ENCODE measurements around the gene OR2AE1. TPM values are rescaled to one million over a fixed set of nuclear protein-coding genes. Genes with fewer than 3 reads are reported as not detected.

OR2AE1 gene
- total and polyA plus RNA-seq, 2 of the 13 experiments (the other 11 are each of a cell fraction or from before 2014, with no cell fraction given) = not detected

GRCh38 chr7:99831595-99831994, 45.2 kb downstream of the OR2AE1 start (continued):
- no peak for TF ChIP-seq GABPA (IDR thresholded peaks at IDR 0.05; ENCODE audit: low read depth, low read length)
- TF ChIP-seq GABPA (CRISPR knock-in tag; IDR thresholded peaks at IDR 0.05; ENCODE audit: low read depth) = no peak
- TF ChIP-seq, protein P1, sequence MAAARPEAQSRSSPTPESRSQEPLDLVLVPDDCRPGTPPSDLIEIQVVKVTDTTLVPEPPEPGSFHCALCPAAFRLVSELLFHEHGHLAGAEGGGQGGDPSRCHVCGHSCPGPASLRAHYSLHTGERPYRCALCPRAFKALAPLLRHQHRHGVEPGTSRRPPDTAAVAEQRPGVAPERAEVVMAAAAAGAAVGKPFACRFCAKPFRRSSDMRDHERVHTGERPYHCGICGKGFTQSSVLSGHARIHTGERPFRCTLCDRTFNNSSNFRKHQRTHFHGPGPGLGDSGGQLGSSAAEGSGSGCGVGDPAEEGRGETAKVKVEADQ (CRISPR knock-in tag; IDR thresholded peaks at IDR 0.05; ENCODE audit: borderline replicate concordance) = no peak
- TF ChIP-seq, protein P2, sequence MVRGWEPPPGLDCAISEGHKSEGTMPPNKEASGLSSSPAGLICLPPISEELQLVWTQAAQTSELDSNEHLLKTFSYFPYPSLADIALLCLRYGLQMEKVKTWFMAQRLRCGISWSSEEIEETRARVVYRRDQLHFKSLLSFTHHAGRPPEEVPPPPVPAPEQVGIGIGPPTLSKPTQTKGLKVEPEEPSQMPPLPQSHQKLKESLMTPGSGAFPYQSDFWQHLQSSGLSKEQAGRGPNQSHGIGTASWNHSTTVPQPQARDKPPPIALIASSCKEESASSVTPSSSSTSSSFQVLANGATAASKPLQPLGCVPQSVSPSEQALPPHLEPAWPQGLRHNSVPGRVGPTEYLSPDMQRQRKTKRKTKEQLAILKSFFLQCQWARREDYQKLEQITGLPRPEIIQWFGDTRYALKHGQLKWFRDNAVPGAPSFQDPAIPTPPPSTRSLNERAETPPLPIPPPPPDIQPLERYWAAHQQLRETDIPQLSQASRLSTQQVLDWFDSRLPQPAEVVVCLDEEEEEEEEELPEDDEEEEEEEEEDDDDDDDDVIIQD (CRISPR knock-in tag; IDR thresholded peaks at IDR 0.05; ENCODE audit: low read depth) = no peak
- peak; percentile 87 for TF ChIP-seq CEBPB (IDR thresholded peaks at IDR 0.05; ENCODE audit: borderline replicate concordance, low read depth, low read length)
- no peak for TF ChIP-seq NFKBIZ (CRISPR knock-in tag; IDR thresholded peaks at IDR 0.05)
- TF ChIP-seq ZNF709 (CRISPR knock-in tag; IDR thresholded peaks at IDR 0.05) = no peak
- TF ChIP-seq MAF1 (CRISPR knock-in tag; IDR thresholded peaks at IDR 0.05; ENCODE audit: borderline replicate concordance) = no peak
- no peak for TF ChIP-seq RFX1 (IDR thresholded peaks at IDR 0.05)
- no peak for TF ChIP-seq PRPF4 (IDR thresholded peaks at IDR 0.05; ENCODE audit: low read depth, low read length, poor library complexity, severe bottlenecking)
- TF ChIP-seq MBD4 (IDR thresholded peaks at IDR 0.05; ENCODE audit: borderline replicate concordance, low read length) = no peak
- no peak for TF ChIP-seq TSC22D2 (CRISPR knock-in tag; IDR thresholded peaks at IDR 0.05; ENCODE audit: borderline replicate concordance)
- no peak for TF ChIP-seq CHCHD3 (CRISPR knock-in tag; IDR thresholded peaks at IDR 0.05)
- TF ChIP-seq ISL2 (CRISPR knock-in tag; IDR thresholded peaks at IDR 0.05) = no peak
- no peak for TF ChIP-seq U2AF1 (optimal IDR thresholded peaks at IDR 0.05; ENCODE audit: low read depth, low read length)
- TF ChIP-seq ZBTB10 (CRISPR knock-in tag; IDR thresholded peaks at IDR 0.05; ENCODE audit: borderline replicate concordance) = no peak
- no peak for TF ChIP-seq SOX6 (IDR thresholded peaks at IDR 0.05)
- TF ChIP-seq SOX6 (CRISPR knock-in tag; IDR thresholded peaks at IDR 0.05) = peak; percentile 27; the same call in 1 of the 2 replicates
- TF ChIP-seq KMT2A (CRISPR knock-in tag; IDR thresholded peaks at IDR 0.05) = no peak
- TF ChIP-seq MXI1 (IDR thresholded peaks at IDR 0.05; ENCODE audit: borderline replicate concordance, low read depth, low read length) = no peak
